Measurements from ENCODE around the gene RNF220.

Gene RNF220

DNA sequence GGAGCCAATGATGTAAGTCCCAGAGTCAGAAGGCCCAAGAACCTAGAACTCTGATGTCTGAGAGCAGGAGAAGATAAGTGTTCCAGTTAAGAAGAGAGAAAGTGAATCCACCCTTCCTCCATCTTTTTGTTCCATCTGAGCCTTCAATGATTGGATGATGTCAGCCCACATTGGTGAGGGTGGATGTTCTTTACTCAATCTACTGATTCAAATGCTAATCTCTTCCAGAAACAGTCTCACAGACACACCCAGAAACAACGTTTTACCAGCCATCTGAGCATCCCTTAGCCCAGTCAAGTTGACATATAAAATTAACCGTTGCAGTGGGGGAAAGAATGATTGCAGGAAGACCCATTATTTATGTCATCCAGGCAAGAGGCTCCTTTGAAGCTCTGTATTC lies 16.5 kb upstream of the RNF220 start:
- no peak for DNase-seq (ENCODE audit: low spot score)
- no peak for TF ChIP-seq CTCF (IDR thresholded peaks at IDR 0.05; ENCODE audit: extremely low read depth, insufficient read depth, missing control alignments)
- in situ Hi-C loops (cut with MboI; ENCODE audit: low pct_unique_long_range_greater_than_20kb, low sequenced_read_pairs, unreplicated experiment) = no loop called here

DNA sequence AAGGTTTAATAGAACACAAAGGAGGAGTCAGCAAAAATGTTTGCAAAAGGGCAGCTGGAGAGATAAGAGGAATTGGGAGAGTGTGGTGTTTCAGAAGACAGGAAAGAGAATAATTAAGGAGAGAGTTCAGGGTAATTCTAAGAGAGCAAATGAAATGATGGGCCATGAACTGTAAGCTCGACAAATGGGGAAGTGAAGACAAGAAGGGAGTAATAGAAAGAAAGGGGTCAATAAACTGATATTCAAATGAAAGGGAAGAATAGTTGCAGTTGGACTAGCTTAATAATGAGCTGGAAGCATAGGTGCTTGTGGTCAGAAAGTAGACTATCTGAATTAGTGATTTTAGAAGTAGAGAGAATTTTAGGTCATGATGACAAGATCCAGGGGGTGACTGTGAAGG lies 15.6 kb upstream of the RNF220 start:
- in situ Hi-C loops (cut with MboI; ENCODE audit: low pct_unique_long_range_greater_than_20kb, low sequenced_read_pairs, unreplicated experiment) = no loop called here
- TF ChIP-seq CTCF (IDR thresholded peaks at IDR 0.05; ENCODE audit: extremely low read depth, insufficient read depth, missing control alignments) = no peak
- no peak for DNase-seq (ENCODE audit: low spot score)

DNA sequence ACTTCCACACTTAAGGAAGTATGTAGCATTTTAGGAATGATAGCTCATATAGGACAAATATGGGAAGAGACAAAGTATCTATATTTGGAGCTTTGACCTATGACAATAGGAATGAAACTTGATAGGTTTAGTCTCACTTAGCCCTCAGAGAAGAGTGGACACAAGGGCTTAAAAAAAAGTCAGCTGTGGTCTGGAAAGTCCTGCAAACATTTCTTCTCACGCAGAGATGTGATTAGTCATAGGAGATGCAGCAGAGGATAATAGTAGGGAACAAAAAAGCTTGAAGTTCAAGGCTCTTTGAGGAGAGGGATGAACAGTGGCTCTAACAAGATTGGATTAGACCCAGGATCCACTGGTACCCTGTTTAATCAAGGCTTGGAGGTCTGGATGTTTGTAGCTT lies 14.8 kb upstream of the RNF220 start:
- TF ChIP-seq CTCF (IDR thresholded peaks at IDR 0.05; ENCODE audit: extremely low read depth, insufficient read depth, missing control alignments) = no peak
- no peak for DNase-seq (ENCODE audit: low spot score)
- in situ Hi-C loops (cut with MboI; ENCODE audit: low pct_unique_long_range_greater_than_20kb, low sequenced_read_pairs, unreplicated experiment) = no loop called here

- in situ Hi-C loops (cut with MboI; ENCODE audit: low pct_unique_long_range_greater_than_20kb, low sequenced_read_pairs, unreplicated experiment) = no loop called here
- no peak for TF ChIP-seq CTCF (IDR thresholded peaks at IDR 0.05; ENCODE audit: extremely low read depth, insufficient read depth, missing control alignments)
- no peak for DNase-seq (ENCODE audit: low spot score)
Observed at GRCh38 chr1:44401256-44402228, 3.5 kb upstream of the RNF220 start.

DNA sequence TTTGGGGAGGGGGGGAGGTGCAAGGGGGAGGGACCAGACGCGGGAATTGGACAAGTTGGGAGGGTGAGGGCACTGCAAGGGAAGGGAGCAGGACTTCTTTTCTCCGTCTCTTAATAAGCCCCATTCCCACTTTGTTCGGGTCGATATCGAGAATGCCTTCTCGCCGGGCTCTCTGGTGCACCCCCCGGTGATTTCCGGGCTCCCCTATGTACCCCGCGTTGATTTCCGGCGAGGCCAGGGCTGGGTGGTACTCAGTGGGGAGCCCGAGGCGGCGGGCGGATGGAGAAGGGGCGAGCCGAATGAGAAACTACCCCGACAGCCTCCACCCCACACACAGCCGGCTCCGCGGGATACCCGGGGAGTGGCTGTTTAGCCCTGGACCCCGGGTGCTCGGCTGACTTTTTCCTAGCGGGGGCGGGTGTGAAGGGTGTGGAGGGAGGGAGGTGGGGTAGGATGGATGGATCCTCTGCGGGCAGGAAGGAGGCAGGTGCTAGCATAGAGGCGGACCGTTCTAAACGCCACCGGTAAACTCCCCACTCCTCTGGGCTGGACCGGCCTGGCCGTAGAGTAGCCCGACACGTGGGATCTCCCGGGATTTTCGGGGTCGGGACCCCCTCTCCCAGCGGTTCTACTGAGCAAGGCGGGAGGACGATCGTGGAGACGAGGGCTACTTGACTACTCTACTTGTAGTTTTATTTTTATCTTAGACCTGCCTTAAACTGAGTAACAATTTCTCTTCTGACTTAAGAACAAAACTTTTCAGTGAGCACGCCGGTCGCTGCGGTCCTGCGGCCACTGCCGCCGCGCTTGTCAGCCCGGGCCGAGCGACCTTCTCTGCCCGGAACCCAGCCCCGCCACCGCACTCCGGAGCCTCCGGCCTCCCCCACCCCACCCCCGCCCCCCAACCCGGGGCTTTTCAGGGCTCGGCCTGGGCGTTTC lies 1.0 kb downstream of the RNF220 start:
- TF ChIP-seq CTCF (IDR thresholded peaks at IDR 0.05; ENCODE audit: extremely low read depth, insufficient read depth, missing control alignments) = no peak
- in situ Hi-C loops (cut with MboI; ENCODE audit: low pct_unique_long_range_greater_than_20kb, low sequenced_read_pairs, unreplicated experiment) = no loop called here
- DNase-seq (ENCODE audit: low spot score) = no peak

GRCh38 chr1:44406737-44407429 lies 1.8 kb downstream of the RNF220 start:
- in situ Hi-C loops (cut with MboI; ENCODE audit: low pct_unique_long_range_greater_than_20kb, low sequenced_read_pairs, unreplicated experiment) = no loop called here
- DNase-seq (ENCODE audit: low spot score) = no peak
- TF ChIP-seq CTCF (IDR thresholded peaks at IDR 0.05; ENCODE audit: extremely low read depth, insufficient read depth, missing control alignments) = no peak

All from GM13977 (cell line).